Neutrophil (primary cell): ENCODE results near the gene UBA1.

ENCODE experiments used
- H3K27ac ChIP-seq: fragments of 200-600 bp; sonication (generic); 2 replicates; pipeline ENCODE4 v1.5.1; 2016; ENCODE audit warnings: mild to moderate bottlenecking, moderate library complexity
- H3K27me3 ChIP-seq: fragments of 200-600 bp; sonication (generic); 2 replicates; pipeline ENCODE4 v1.6.0; 2016; ENCODE audit warnings: mild to moderate bottlenecking
- H3K36me3 ChIP-seq: fragments of 200-600 bp; sonication (generic); 2 replicates; pipeline ENCODE4 v1.5.1; 2017
- H3K4me1 ChIP-seq, 2 experiments: fragments of 200-600 bp in 1 of 2; sonication (generic) in 1 of 2; 1 replicate in 1 of 2; 2 replicates in 1 of 2; pipeline versions ENCODE4 v1.5.1 to v1.6.1; 2013 to 2016; ENCODE audit warnings: low read depth in 1 of 2, low read length in 1 of 2, mild to moderate bottlenecking in 1 of 2, moderate library complexity in 1 of 2; ENCODE audit not compliant: control insufficient read depth in 1 of 2, insufficient read depth in 1 of 2
- H3K4me3 ChIP-seq, 2 experiments: fragments of 200-600 bp in 1 of 2; sonication (generic) in 1 of 2; 1 replicate in 1 of 2; 2 replicates in 1 of 2; pipeline ENCODE4 v1.5.1; 2013 to 2016; ENCODE audit warnings: low read depth in 1 of 2, low read length in 1 of 2, mild to moderate bottlenecking in 1 of 2, moderate library complexity in 1 of 2
- H3K9me3 ChIP-seq: fragments of 200-600 bp; sonication (generic); 2 replicates; pipeline ENCODE4 v1.5.1; 2016
- TF ChIP-seq, protein P1 (sequence below): fragments of 200-600 bp; sonication (generic); IDR thresholded peaks from 2 replicates; pipeline ENCODE4 v1.5.1; 2016; ENCODE audit warnings: antibody characterized with exemption

The UBA1 gene

DNA sequence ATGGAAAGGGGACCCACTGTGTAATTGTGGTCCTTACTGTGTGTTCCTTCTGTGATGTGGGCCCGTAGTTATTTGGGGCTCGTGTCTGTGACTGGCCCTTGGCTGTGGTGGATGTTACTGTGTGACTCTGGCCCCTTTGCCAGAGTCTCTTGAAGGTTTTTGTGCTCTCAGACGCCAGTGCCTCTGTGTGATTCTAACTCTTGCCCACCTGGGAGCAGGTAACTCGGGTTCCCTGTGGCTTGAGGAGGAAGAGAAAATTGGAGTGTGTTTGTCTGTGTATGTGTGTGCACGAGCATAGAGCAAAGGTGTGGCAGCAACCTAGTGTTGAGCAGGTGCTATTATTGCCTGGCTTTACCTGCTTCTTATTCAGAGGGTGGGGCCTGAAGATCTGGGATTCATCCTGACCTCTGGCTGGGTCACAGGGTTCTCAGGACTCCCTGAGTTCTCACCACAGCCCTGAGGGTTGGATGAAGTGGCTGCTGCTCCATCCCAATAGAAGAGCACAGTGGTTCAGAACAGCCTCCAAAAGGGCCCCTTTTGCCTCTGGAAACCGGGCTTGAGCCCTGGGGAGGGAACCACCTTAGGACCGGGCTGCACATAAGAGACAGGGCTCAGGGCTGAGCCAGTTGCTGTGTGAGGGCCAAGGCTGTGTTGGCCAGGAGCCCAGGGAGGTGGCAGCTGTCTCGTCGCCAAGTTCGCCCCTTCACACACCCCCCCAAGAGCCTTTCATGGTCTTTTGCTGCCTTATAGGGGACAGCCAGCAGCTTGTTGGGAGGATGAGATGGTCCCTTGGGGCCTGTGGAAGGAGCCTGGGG, 47.3 kb upstream of the UBA1 start:
- peak overlapping the region; percentile 95 for H3K27ac ChIP-seq
- no peaks in the 10 kb centered on the region for H3K36me3 ChIP-seq
- H3K4me1 ChIP-seq, result peaks cover 23% of the 10 kb centered on the region in 2 experiments
- H3K27me3 ChIP-seq, result no peaks in the 10 kb centered on the region
- H3K4me3 ChIP-seq, result peak overlapping the region; percentile 73 to 79
- no peaks in the 10 kb centered on the region for H3K9me3 ChIP-seq
- TF ChIP-seq, protein P1, sequence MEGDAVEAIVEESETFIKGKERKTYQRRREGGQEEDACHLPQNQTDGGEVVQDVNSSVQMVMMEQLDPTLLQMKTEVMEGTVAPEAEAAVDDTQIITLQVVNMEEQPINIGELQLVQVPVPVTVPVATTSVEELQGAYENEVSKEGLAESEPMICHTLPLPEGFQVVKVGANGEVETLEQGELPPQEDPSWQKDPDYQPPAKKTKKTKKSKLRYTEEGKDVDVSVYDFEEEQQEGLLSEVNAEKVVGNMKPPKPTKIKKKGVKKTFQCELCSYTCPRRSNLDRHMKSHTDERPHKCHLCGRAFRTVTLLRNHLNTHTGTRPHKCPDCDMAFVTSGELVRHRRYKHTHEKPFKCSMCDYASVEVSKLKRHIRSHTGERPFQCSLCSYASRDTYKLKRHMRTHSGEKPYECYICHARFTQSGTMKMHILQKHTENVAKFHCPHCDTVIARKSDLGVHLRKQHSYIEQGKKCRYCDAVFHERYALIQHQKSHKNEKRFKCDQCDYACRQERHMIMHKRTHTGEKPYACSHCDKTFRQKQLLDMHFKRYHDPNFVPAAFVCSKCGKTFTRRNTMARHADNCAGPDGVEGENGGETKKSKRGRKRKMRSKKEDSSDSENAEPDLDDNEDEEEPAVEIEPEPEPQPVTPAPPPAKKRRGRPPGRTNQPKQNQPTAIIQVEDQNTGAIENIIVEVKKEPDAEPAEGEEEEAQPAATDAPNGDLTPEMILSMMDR, result no peak

DNA sequence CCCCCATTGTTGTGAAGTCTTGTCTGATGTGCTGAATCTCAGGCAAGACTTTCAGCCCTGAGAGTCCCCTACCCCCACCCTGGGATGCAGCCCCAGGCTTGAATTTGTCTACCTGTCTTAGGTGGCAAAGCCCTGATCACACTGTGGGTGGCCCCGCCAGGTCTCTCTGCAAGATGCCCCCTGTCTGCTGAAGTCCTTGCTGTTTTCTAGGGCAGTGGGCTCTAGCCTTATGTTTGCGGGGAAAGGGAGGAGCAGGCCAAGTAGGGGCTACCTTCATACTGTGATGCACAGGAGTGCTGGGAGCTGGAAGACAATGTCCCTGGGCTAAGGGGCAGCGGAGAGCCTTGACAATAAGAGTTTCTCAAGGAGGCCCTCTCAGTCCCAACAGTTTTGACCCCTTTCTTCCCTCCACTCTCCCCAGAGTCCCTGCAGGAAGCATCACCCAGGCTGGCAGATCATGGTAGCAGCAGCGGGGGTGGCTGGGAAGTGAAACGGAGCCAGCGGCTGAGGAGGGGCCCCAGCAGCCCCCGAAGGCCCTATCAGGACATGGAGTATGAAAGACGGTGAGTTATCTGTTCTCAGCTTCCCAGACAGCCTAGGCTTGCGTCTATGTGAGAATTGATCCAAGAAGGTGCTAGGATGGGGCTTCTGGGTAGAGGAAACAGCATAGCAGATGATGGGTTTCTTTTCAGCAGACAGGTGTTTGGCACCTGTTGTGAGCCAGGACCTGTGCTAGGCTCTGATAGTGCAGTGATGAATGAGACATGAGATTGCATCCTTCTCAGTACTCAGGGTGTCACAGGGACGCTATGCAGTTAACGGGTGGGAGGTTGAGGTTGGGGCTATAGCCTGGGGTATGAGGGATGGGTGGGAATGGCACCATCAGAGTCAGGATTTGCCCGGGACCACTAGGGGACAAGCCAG, 46.4 kb upstream of the UBA1 start:
- Histone ChIP-seq H3K4me3 (no peak overlapping the region), H3K36me3 (no peaks in the 10 kb centered on the region), H3K27ac (no peak overlapping the region), H3K4me1 (peaks cover 23% of the 10 kb centered on the region in 2 experiments), H3K27me3 (no peaks in the 10 kb centered on the region), H3K9me3 (no peaks in the 10 kb centered on the region)
- TF ChIP-seq, protein P1, result no peak

DNA sequence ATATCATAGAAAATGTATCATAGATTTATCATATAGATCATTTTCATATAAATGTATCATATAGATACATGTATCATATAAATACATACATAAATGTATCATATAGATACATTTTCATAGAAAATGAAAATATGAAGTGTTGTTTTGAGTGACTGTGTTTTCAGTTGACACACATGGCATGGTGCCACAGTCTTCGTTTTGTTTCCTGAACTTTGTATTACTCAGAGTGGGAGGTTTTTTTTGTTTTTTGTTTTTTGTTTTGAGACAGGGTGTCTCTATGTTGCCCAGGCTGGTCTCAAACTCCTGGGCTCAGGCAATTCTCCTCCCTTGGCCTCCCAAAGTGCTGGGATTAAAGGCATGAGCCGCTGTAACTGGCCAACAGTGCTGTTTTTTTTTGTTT, 44.7 kb upstream of the UBA1 start:
- Histone ChIP-seq H3K4me1 (peaks cover 15 to 18% of the 10 kb centered on the region in 2 experiments), H3K4me3 (no peak overlapping the region), H3K9me3 (no peaks in the 10 kb centered on the region), H3K27me3 (no peaks in the 10 kb centered on the region), H3K27ac (no peak overlapping the region), H3K36me3 (peaks cover 6% of the 10 kb centered on the region)
- TF ChIP-seq, protein P1, result no peak

DNA sequence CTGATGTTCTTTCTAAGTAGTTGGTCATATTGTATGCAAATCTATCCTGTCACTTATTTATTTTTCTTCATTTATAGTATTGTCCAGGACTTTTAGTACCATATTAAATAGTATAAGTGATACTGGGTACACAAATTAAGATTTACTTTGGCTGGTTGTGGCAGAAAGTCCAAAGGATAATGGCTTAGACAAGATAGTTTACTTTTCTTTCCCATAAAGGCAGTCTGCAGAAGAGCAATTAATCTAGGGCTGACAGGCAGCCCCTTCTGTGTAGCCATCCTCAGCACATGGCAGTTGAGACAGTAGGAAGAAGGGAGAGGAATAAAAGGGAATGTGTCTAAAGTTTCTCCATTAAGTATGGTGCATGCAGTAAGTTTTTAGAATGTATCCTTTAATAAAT, 42.2 kb upstream of the UBA1 start:
- Histone ChIP-seq H3K4me3 (no peak overlapping the region), H3K4me1 (peaks cover 6 to 8% of the 10 kb centered on the region in 2 experiments), H3K27ac (no peak overlapping the region), H3K27me3 (no peaks in the 10 kb centered on the region), H3K36me3 (peaks cover 12% of the 10 kb centered on the region), H3K9me3 (no peaks in the 10 kb centered on the region)
- TF ChIP-seq, protein P1, result no peak

DNA sequence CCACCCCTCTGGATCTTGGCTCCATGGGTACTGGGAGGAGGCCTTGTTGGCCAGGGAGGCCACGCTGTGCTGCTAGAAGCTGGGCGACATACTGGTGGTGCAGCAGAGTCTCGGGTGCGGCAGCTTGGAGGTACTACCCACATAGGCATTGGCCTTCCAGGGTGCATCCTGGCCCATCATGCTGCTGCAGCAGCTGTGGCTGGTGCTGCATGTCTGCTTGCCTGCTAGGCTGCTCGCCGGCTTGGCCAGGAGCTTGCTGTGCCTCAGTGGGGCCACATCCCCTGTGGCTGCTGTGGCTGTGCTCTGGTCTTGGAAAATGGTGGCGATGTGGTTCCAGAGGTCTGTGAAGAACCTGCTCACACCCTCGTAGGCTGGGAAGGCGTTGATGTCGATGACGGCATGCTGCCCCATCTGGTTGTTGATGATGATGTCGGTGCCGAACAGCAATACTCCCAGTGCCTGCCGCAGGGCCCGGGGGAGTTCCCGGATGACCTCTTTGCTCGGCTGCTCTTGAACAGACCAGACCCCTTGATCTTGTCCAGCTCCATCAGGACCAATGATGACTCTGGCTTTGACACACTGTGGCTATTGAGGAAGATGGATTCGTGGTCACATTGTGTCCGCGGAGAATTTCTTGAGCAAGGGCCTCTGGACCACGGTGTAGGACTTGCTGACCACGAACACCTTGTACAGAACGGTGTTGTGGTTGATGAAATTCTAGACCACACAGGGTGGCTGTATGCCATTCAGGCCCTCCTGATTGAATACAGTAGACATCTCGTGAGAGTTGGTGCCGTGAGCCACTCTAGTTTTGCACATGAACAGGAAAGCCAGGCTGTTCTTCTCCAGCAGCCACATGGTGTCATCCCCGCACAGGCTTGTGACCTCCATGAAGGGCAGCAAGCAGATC, 36.8 kb upstream of the UBA1 start:
- TF ChIP-seq, protein P1, result no peak

More for the DNA sequence above, 36.8 kb upstream of the UBA1 start:
- Histone ChIP-seq H3K27ac (no peak overlapping the region), H3K4me1 (no peaks in the 10 kb centered on the region), H3K9me3 (no peaks in the 10 kb centered on the region), H3K27me3 (no peaks in the 10 kb centered on the region), H3K4me3 (no peak overlapping the region), H3K36me3 (peaks cover 23% of the 10 kb centered on the region)
